ENCODE measurements around the gene CACNA2D1.

DNA sequence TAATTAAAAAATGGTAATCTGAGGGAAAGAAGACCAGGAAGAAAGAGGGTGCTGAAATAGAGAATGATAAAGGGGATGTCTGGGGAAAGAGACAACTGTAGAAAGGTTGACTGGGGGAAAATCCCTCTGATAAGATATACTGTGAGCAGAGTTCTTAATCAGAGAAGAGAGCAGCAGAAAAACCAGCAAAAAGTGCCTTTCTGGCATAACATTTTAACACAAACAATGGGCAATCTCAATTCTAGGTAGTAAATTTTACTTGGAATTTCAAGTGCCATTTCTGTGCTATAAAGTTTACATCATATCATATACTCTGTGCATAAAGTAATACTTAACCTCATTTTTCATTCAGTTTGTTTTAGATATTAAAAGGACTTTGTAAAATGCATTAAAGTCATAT lies 421.9 kb downstream of the CACNA2D1 start:
- TF ChIP-seq CTCF (IDR thresholded peaks at IDR 0.05) (no peak), ZNF302 (CRISPR knock-in tag; IDR thresholded peaks at IDR 0.05) (no peak), CBX8 (IDR thresholded peaks at IDR 0.05) (no peak), POLR2A (IDR thresholded peaks at IDR 0.05; ENCODE audit: low read length) (no peak), PBX3 (IDR thresholded peaks at IDR 0.05) (no peak), CHD2 (IDR thresholded peaks at IDR 0.05; ENCODE audit: low read length, partially characterized antibody) (no peak), FOSL2 (IDR thresholded peaks at IDR 0.05) (no peak), FOSL2 (CRISPR knock-in tag; IDR thresholded peaks at IDR 0.05) (no peak)
